Measurements from ENCODE around the gene CYFIP1. TPM values are rescaled to one million over a fixed set of nuclear protein-coding genes. Genes with fewer than 3 reads are reported as not detected.

CYFIP1 gene
- total RNA-seq, 1 experiment from 2014 or later, result 143 TPM

DNA sequence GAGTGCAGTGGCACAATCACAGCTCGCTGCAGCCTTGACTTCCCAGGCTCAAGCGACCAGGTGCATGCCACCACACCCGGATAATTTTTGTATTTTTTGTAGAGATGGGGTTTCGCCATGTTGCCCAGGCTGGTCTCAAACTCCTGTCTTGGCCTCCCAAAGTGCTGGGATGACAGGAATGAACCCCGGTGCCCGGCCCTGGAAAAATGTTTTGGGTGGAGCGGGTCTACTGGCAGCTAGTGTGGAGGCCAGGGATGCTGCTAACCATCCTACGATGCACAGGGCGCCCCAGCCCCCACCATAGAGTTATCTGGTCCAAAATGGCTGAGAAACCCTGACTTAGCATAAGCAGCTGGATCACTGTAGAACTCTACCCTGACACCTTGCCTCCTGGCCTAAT lies 106.3 kb downstream of the CYFIP1 start:
- Histone ChIP-seq H3K9ac (ENCODE audit: low read length) (no peak overlapping the region), H3K4me3 (replicated peaks in 1 of 2; ENCODE audit: low read depth in 1 of 2, low read length in 2 of 2) (no peak overlapping the region), H4K20me1 (ENCODE audit: insufficient read depth) (no peaks in the 10 kb centered on the region), H3K4me1 (ENCODE audit: control insufficient read depth in 1 of 2, insufficient read depth in 2 of 2, low read length in 2 of 2) (no peaks in the 10 kb centered on the region), H3K4me2 (ENCODE audit: low read length) (no peak overlapping the region), H3K27ac (ENCODE audit: low read depth, low read length) (no peak overlapping the region), H2AFZ (ENCODE audit: low read depth, low read length, poor library complexity, severe bottlenecking) (no peak overlapping the region), H3K9me3 (ENCODE audit: control insufficient read depth in 1 of 2, insufficient read depth in 1 of 2, low read depth in 1 of 2, low read length in 2 of 2) (no peaks in the 10 kb centered on the region), H3K27me3 (ENCODE audit: insufficient read depth, low read length) (no peaks in the 10 kb centered on the region), H3K36me3 (ENCODE audit: control insufficient read depth in 1 of 2, insufficient read depth in 2 of 2, low read length in 2 of 2) (peaks cover 22 to 23% of the 10 kb centered on the region in 2 experiments; a peak in 3 of 4 replicates), H3K79me2 (ENCODE audit: insufficient read depth, low read length) (peaks cover 4% of the 10 kb centered on the region; the same call in 1 of the 2 replicates), H3K9me2 (ENCODE audit: insufficient read depth) (no peaks in the 10 kb centered on the region)
- DNase-seq (ENCODE audit: low read depth, low spot score) (no peak), ATAC-seq (no peak)
- POLR2A ChIA-PET, result no interaction called here
- CTCF ChIA-PET, result no interaction called here
- TF ChIP-seq YY1 (IDR thresholded peaks at IDR 0.05; ENCODE audit: extremely low read depth, insufficient replicate concordance, low read depth, low read length) (no peak), FOSL1 (IDR thresholded peaks at IDR 0.05; ENCODE audit: low read depth) (no peak), POLR2A (IDR thresholded peaks at IDR 0.05; ENCODE audit: borderline replicate concordance, extremely low read depth, insufficient read depth, insufficient read length) (no peak), TCF7L2 (IDR thresholded peaks at IDR 0.05; ENCODE audit: borderline replicate concordance, extremely low read depth, insufficient read depth, insufficient read length) (no peak), ZFX (IDR thresholded peaks at IDR 0.05) (no peak), CBX3 (IDR thresholded peaks at IDR 0.05; ENCODE audit: low read depth) (no peak), CEBPB (IDR thresholded peaks at IDR 0.05; ENCODE audit: low read depth) (no peak), SIN3A (IDR thresholded peaks at IDR 0.05; ENCODE audit: low read depth) (no peak), SP1 (IDR thresholded peaks at IDR 0.05; ENCODE audit: low read depth) (no peak), POLR2AphosphoS5 (IDR thresholded peaks at IDR 0.05; ENCODE audit: low read depth, low read length) (no peak), ELF1 (IDR thresholded peaks at IDR 0.05; ENCODE audit: borderline replicate concordance, low read depth) (no peak), JUND (IDR thresholded peaks at IDR 0.05) (no peak), RAD21 (IDR thresholded peaks at IDR 0.05; ENCODE audit: low read depth) (no peak), EZH2 (IDR thresholded peaks at IDR 0.05) (no peak), EGR1 (IDR thresholded peaks at IDR 0.05; ENCODE audit: low read depth) (no peak)
- TF ChIP-seq, protein P1, sequence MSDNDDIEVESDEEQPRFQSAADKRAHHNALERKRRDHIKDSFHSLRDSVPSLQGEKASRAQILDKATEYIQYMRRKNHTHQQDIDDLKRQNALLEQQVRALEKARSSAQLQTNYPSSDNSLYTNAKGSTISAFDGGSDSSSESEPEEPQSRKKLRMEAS (IDR thresholded peaks at IDR 0.05), result no peak
- TF ChIP-seq, protein P2, sequence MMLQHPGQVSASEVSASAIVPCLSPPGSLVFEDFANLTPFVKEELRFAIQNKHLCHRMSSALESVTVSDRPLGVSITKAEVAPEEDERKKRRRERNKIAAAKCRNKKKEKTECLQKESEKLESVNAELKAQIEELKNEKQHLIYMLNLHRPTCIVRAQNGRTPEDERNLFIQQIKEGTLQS (IDR thresholded peaks at IDR 0.05), result no peak
- TF ChIP-seq, protein P3, sequence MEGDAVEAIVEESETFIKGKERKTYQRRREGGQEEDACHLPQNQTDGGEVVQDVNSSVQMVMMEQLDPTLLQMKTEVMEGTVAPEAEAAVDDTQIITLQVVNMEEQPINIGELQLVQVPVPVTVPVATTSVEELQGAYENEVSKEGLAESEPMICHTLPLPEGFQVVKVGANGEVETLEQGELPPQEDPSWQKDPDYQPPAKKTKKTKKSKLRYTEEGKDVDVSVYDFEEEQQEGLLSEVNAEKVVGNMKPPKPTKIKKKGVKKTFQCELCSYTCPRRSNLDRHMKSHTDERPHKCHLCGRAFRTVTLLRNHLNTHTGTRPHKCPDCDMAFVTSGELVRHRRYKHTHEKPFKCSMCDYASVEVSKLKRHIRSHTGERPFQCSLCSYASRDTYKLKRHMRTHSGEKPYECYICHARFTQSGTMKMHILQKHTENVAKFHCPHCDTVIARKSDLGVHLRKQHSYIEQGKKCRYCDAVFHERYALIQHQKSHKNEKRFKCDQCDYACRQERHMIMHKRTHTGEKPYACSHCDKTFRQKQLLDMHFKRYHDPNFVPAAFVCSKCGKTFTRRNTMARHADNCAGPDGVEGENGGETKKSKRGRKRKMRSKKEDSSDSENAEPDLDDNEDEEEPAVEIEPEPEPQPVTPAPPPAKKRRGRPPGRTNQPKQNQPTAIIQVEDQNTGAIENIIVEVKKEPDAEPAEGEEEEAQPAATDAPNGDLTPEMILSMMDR (IDR thresholded peaks at IDR 0.05 in 2 of 3, conservative IDR thresholded peaks at IDR 0.05 in 1 of 3; ENCODE audit: borderline replicate concordance in 1 of 3, insufficient read depth in 1 of 3, low read depth in 2 of 3, low read length in 2 of 3), result no peak
- TF ChIP-seq, protein P4, sequence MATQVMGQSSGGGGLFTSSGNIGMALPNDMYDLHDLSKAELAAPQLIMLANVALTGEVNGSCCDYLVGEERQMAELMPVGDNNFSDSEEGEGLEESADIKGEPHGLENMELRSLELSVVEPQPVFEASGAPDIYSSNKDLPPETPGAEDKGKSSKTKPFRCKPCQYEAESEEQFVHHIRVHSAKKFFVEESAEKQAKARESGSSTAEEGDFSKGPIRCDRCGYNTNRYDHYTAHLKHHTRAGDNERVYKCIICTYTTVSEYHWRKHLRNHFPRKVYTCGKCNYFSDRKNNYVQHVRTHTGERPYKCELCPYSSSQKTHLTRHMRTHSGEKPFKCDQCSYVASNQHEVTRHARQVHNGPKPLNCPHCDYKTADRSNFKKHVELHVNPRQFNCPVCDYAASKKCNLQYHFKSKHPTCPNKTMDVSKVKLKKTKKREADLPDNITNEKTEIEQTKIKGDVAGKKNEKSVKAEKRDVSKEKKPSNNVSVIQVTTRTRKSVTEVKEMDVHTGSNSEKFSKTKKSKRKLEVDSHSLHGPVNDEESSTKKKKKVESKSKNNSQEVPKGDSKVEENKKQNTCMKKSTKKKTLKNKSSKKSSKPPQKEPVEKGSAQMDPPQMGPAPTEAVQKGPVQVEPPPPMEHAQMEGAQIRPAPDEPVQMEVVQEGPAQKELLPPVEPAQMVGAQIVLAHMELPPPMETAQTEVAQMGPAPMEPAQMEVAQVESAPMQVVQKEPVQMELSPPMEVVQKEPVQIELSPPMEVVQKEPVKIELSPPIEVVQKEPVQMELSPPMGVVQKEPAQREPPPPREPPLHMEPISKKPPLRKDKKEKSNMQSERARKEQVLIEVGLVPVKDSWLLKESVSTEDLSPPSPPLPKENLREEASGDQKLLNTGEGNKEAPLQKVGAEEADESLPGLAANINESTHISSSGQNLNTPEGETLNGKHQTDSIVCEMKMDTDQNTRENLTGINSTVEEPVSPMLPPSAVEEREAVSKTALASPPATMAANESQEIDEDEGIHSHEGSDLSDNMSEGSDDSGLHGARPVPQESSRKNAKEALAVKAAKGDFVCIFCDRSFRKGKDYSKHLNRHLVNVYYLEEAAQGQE (IDR thresholded peaks at IDR 0.05; ENCODE audit: low read depth), result no peak
- TF ChIP-seq, protein P5, sequence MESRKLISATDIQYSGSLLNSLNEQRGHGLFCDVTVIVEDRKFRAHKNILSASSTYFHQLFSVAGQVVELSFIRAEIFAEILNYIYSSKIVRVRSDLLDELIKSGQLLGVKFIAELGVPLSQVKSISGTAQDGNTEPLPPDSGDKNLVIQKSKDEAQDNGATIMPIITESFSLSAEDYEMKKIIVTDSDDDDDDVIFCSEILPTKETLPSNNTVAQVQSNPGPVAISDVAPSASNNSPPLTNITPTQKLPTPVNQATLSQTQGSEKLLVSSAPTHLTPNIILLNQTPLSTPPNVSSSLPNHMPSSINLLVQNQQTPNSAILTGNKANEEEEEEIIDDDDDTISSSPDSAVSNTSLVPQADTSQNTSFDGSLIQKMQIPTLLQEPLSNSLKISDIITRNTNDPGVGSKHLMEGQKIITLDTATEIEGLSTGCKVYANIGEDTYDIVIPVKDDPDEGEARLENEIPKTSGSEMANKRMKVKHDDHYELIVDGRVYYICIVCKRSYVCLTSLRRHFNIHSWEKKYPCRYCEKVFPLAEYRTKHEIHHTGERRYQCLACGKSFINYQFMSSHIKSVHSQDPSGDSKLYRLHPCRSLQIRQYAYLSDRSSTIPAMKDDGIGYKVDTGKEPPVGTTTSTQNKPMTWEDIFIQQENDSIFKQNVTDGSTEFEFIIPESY (IDR thresholded peaks at IDR 0.05; ENCODE audit: extremely low read depth, insufficient replicate concordance, low read length), result no peak
- intact Hi-C loops (cut with micrococcal nuclease), result no loop called here
- RAD21 ChIA-PET (ENCODE audit: low non-redundant PET in 1 of 2, low total read pairs in 2 of 2, uncharacterized antibody in 2 of 2, unreplicated experiment in 2 of 2), result no interaction called here
- BruUV-seq (replicated peaks), result no TSS peak

Measured in HCT116 (cell line).